GM12878 (cell line): ENCODE results near the gene EXD3. TPM values are rescaled to one million over a fixed set of nuclear protein-coding genes. Genes with fewer than 3 reads are reported as not detected.

Source experiments
- BCL3 ChIP-seq: IDR thresholded peaks from 2 replicates; pipeline ENCODE4 v1.6.1; 2011; ENCODE audit warnings: borderline replicate concordance, low read depth, mild to moderate bottlenecking, moderate library complexity, low read length; ENCODE audit not compliant: insufficient read depth, poor library complexity, severe bottlenecking
- E4F1 ChIP-seq: fragments of 450-650 bp; IDR thresholded peaks from 2 replicates; pipeline ENCODE4 v1.6.1; 2018; ENCODE audit warnings: borderline replicate concordance, mild to moderate bottlenecking; ENCODE audit not compliant: partially characterized antibody
- EP300 ChIP-seq, 2 experiments: fragments of 150-350 bp in 1 of 2; IDR thresholded peaks; 2 replicates each; pipeline ENCODE4 v1.6.1; 2011 to 2012; ENCODE audit warnings: low read depth in 2 of 2, low read length in 2 of 2, borderline replicate concordance in 1 of 2, improper control_type of control experiment in 1 of 2, inconsistent platforms in 1 of 2; ENCODE audit not compliant: control insufficient read depth in 1 of 2
- IKZF1 ChIP-seq: fragments of 450-650 bp; conservative IDR thresholded peaks from 2 replicates; pipeline ENCODE4 v1.6.1; 2017; ENCODE audit warnings: antibody characterized with exemption, mild to moderate bottlenecking
- KAT2A ChIP-seq: conservative IDR thresholded peaks from 2 replicates; pipeline ENCODE4 v1.6.1; 2011; ENCODE audit warnings: low read depth, low read length; ENCODE audit not compliant: control insufficient read depth
- MTA2 ChIP-seq: fragments of 450-650 bp; IDR thresholded peaks from 2 replicates; pipeline ENCODE4 v1.6.1; 2016; ENCODE audit warnings: low read depth, mild to moderate bottlenecking, moderate library complexity
- NRF1 ChIP-seq: conservative IDR thresholded peaks from 2 replicates; pipeline ENCODE4 v1.6.1; 2011; ENCODE audit warnings: mild to moderate bottlenecking, low read depth, low read length, improper control_type of control experiment
- RAD21 ChIP-seq: IDR thresholded peaks from 2 replicates; pipeline ENCODE4 v1.6.1; 2011; ENCODE audit warnings: mild to moderate bottlenecking, low read depth, low read length, moderate library complexity; ENCODE audit not compliant: insufficient read depth
- RB1 ChIP-seq: fragments of 450-650 bp; formaldehyde crosslinking; IDR thresholded peaks from 2 replicates; pipeline ENCODE4 v1.6.1; 2017; ENCODE audit warnings: mild to moderate bottlenecking, borderline replicate concordance
- SKIL ChIP-seq: fragments of 450-650 bp; IDR thresholded peaks from 2 replicates; pipeline ENCODE4 v1.6.1; 2017; ENCODE audit warnings: mild to moderate bottlenecking, low read depth, inconsistent platforms; ENCODE audit not compliant: poor library complexity, severe bottlenecking
- SMARCA5 ChIP-seq: fragments of 450-650 bp; IDR thresholded peaks from 2 replicates; pipeline ENCODE4 v1.6.1; 2017; ENCODE audit warnings: mild to moderate bottlenecking
- SREBF2 ChIP-seq: IDR thresholded peaks from 2 replicates; pipeline ENCODE4 v1.6.1; 2012; ENCODE audit warnings: mild to moderate bottlenecking, low read length
- TCF3 ChIP-seq: IDR thresholded peaks from 2 replicates; pipeline ENCODE4 v1.6.1; 2012; ENCODE audit warnings: low read depth, mild to moderate bottlenecking, low read length, borderline replicate concordance; ENCODE audit not compliant: insufficient read depth
- ZBTB4 ChIP-seq: fragments of 450-650 bp; formaldehyde crosslinking; IDR thresholded peaks from 2 replicates; pipeline ENCODE4 v1.4.0; 2022; ENCODE audit warnings: mild to moderate bottlenecking, moderate library complexity
- ZNF217 ChIP-seq: fragments of 450-650 bp; IDR thresholded peaks from 2 replicates; pipeline ENCODE4 v1.6.1; 2017; ENCODE audit warnings: antibody characterized with exemption, mild to moderate bottlenecking
- polyA plus RNA-seq, 11 experiments: library from polyadenylated mRNA; depleted of rRNA in 4 of 11; unstranded in 6 of 11; stranded (reverse) in 5 of 11; fragments of >200 nt; fragmentation: Nextera tagmentation in 4 of 11; fragmentation: Illumina TruSeq in 1 of 11; extraction: Ambion mirVana in 4 of 11; extraction: Trizol in 1 of 11; gene quantifications; 1 replicate in 1 of 11; 2 replicates in 10 of 11; pipeline versions ENCODE4 v1.2.1 to v1.2.3, GENCODE V29; 2011 to 2016; ENCODE audit warnings: inconsistent platforms in 2 of 11, missing spikeins in 2 of 11, low read depth in 1 of 11
- total RNA-seq, 4 experiments: library from RNA; depleted of rRNA in 3 of 4; stranded (reverse); fragments of >200 nt in 3 of 4; fragmentation: Illumina TruSeq in 1 of 4; extraction: Trizol in 1 of 4; gene quantifications; 2 replicates each; pipeline versions ENCODE4 v1.2.1 to v1.2.3, GENCODE V29; 2013 to 2021
- TF ChIP-seq, protein P1 (sequence below): fragments of 450-650 bp; conservative IDR thresholded peaks from 2 replicates; pipeline ENCODE4 v1.6.1; 2017; ENCODE audit warnings: mild to moderate bottlenecking, moderate library complexity
- TF ChIP-seq, protein P2 (sequence below): IDR thresholded peaks from 2 replicates; pipeline ENCODE4 v1.6.1; 2011; ENCODE audit warnings: low read depth, mild to moderate bottlenecking, low read length, moderate library complexity, borderline replicate concordance; ENCODE audit errors: extremely low read depth

The EXD3 gene
- total and polyA plus RNA-seq, 10 of the 15 experiments (the other 5 are each of a cell fraction or from before 2014, with no cell fraction given): 0.21 to 7.1 (median 3.6) TPM

- TF ChIP-seq SKIL (no peak), RAD21 (no peak), E4F1 (no peak), ZBTB4 (no peak), NRF1 (no peak), IKZF1 (peak; percentile 79), MTA2 (no peak), EP300 (IDR thresholded peaks at IDR 0.05; ENCODE audit: borderline replicate concordance in 1 of 2, control insufficient read depth in 1 of 2, low read depth in 2 of 2, low read length in 2 of 2) (no peak), KAT2A (no peak), TCF3 (no peak), ZNF217 (peak; percentile 35; the same call in 1 of the 2 replicates), SMARCA5 (peak; percentile 70; the same call in 1 of the 2 replicates), BCL3 (no peak), SREBF2 (no peak), RB1 (0 out of 2 replicates have a peak, but pooled peaks have one; percentile 53)
- TF ChIP-seq, protein P1, sequence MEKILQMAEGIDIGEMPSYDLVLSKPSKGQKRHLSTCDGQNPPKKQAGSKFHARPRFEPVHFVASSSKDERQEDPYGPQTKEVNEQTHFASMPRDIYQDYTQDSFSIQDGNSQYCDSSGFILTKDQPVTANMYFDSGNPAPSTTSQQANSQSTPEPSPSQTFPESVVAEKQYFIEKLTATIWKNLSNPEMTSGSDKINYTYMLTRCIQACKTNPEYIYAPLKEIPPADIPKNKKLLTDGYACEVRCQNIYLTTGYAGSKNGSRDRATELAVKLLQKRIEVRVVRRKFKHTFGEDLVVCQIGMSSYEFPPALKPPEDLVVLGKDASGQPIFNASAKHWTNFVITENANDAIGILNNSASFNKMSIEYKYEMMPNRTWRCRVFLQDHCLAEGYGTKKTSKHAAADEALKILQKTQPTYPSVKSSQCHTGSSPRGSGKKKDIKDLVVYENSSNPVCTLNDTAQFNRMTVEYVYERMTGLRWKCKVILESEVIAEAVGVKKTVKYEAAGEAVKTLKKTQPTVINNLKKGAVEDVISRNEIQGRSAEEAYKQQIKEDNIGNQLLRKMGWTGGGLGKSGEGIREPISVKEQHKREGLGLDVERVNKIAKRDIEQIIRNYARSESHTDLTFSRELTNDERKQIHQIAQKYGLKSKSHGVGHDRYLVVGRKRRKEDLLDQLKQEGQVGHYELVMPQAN: peak; percentile 70; the same call in 1 of the 2 replicates
- TF ChIP-seq, protein P2, sequence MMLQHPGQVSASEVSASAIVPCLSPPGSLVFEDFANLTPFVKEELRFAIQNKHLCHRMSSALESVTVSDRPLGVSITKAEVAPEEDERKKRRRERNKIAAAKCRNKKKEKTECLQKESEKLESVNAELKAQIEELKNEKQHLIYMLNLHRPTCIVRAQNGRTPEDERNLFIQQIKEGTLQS: no peak
Measured at GRCh38 chr9:137459152-137459600, 36.2 kb upstream of the EXD3 start, which contains the start of gene NSMF (continued).
